BJ (cell line): ENCODE results near the gene DLGAP1. TPM values are rescaled to one million over a fixed set of nuclear protein-coding genes. Genes with fewer than 3 reads are reported as not detected.
"Not testable (repeated sequence)": the region's sequence is repeated elsewhere in the genome, so short reads cannot be mapped to it uniquely, and the experiment has no call there.

Experiments
- CTCF ChIA-PET: fragments of 350-600 bp; formaldehyde crosslinking; extraction: SDS; loops from one replicate; lab custom pipeline; 2021; ENCODE audit warnings: antibody characterized with exemption, inconsistent platforms; lab: Yijun Ruan, JAX
- POLR2A ChIA-PET: fragments of 300-600 bp; sonication (Branson Sonifier 250); formaldehyde crosslinking; extraction: SDS; loops from one replicate; lab custom pipeline; 2021; ENCODE audit warnings: antibody characterized with exemption; lab: Charles Lee
- DNase-seq: peaks from one replicate; pipeline ENCODE4 v3.0.0-alpha.2; 2011; ENCODE audit warnings: low read depth
- H3K27me3 ChIP-seq: 2 replicates; pipeline ENCODE4 v1.6.0; 2011; ENCODE audit warnings: low read length; ENCODE audit not compliant: control insufficient read depth, insufficient read depth
- H3K36me3 ChIP-seq: 2 replicates; pipeline ENCODE4 v1.5.1; 2011; ENCODE audit warnings: low read length; ENCODE audit not compliant: control insufficient read depth, insufficient read depth
- H3K4me3 ChIP-seq: 2 replicates; pipeline ENCODE4 v1.5.1; 2011; ENCODE audit warnings: low read depth, mild to moderate bottlenecking, control low read depth, low read length
- polyA plus RNA-seq: library from polyadenylated mRNA; depleted of rRNA; stranded (reverse); fragments of >200 nt; gene quantifications from 2 replicates; pipeline ENCODE4 v1.2.3, GENCODE V29; 2011
- TF ChIP-seq, protein P1 (sequence below): IDR thresholded peaks from 2 replicates; pipeline ENCODE4 v1.5.1; 2011; ENCODE audit warnings: low read depth, mild to moderate bottlenecking, control low read depth, inconsistent platforms, low read length, moderate library complexity; ENCODE audit not compliant: insufficient read depth

DLGAP1 gene
- polyA plus RNA-seq, 1 experiment = 0.02 TPM

DNA sequence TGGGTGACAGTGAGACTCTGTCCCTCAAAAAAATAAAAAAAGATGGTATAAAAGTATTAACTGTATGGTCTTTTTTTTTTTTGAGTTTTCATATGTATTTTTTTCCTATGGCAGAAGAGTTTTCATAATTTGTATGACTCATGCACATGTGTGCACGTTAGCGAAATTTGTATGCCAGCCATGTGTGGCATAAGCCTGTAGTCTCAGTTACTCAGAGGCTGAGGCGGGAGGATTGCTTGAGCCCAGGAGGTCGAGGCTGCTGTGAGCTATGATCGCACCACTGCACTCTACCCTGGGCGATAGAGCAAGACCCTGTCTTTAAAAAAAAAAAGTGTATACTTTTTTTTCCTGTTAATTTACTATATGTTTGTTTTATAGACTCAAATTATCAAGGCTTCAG is 844.3 kb downstream of the DLGAP1 start:
- no peak for DNase-seq
- POLR2A ChIA-PET = no interaction called here
- no peak overlapping the region for H3K4me3 ChIP-seq
- no peaks in the 10 kb centered on the region for H3K36me3 ChIP-seq
- no peaks in the 10 kb centered on the region for H3K27me3 ChIP-seq
- CTCF ChIA-PET = no interaction called here
- TF ChIP-seq, protein P1, sequence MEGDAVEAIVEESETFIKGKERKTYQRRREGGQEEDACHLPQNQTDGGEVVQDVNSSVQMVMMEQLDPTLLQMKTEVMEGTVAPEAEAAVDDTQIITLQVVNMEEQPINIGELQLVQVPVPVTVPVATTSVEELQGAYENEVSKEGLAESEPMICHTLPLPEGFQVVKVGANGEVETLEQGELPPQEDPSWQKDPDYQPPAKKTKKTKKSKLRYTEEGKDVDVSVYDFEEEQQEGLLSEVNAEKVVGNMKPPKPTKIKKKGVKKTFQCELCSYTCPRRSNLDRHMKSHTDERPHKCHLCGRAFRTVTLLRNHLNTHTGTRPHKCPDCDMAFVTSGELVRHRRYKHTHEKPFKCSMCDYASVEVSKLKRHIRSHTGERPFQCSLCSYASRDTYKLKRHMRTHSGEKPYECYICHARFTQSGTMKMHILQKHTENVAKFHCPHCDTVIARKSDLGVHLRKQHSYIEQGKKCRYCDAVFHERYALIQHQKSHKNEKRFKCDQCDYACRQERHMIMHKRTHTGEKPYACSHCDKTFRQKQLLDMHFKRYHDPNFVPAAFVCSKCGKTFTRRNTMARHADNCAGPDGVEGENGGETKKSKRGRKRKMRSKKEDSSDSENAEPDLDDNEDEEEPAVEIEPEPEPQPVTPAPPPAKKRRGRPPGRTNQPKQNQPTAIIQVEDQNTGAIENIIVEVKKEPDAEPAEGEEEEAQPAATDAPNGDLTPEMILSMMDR = no peak

DNA sequence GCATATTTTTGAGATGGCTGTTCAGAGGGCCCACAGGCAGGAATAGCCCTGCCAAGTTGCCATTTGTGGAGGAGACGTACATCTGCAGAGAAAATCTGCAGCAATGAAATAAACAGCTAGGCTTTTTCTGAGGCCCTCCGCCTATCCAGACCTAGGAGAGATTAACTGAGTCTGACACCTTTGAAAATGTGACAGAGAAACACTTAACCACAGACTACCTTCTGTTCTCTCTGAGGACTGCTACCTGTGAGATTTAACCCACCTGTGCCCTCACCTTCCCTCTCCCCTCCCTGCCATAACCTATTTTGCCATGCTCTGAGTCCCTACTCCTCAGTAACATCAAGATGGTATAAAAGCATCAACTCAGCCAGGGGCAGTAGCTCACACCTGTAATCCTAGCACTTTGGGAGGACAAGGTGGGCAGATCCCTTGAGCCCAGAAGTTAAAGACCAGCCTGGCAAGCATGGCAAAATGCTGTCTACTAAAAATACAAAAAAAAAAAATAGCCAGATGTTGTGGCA is 844.9 kb downstream of the DLGAP1 start:
- Histone ChIP-seq H3K4me3 (no peak overlapping the region), H3K27me3 (no peaks in the 10 kb centered on the region), H3K36me3 (no peaks in the 10 kb centered on the region)
- ChIA-PET POLR2A (no interaction called here), CTCF (interaction anchor here (1.3 kb wide), 1 partner anchor 11 kb away, joined by 3 read pairs; no protein-coding TSS in a partner anchor)
- TF ChIP-seq, protein P1 = no peak
- no peak for DNase-seq

GRCh38 chr18:3608488-3608887 is 846.6 kb downstream of the DLGAP1 start:
- H3K27me3 ChIP-seq = no peaks in the 10 kb centered on the region
- CTCF ChIA-PET = interaction anchor here (0.6 kb wide), 1 partner anchor 50 kb away, joined by 4 read pairs; no protein-coding TSS in a partner anchor
- POLR2A ChIA-PET = no interaction called here
- TF ChIP-seq, protein P1 = no peak
- no peaks in the 10 kb centered on the region for H3K36me3 ChIP-seq
- DNase-seq = no peak
- no peak overlapping the region for H3K4me3 ChIP-seq

DNA sequence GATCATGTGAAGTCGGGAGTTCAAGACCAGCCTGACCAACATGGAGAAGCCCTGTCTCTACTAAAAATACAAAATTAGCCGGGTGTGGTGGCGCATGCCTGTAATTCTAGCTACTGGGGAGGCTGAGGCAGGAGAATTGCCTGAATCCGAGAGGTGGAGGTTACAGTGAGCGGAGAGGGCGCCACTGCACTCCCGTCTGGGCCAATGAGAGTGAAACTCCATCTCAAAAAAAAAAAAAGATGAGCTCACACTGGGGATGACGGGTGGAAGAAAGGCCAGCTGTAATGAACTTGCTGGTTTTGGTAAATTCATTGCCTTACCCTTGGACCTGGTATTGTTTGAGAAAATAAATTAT is 847.0 kb downstream of the DLGAP1 start:
- POLR2A ChIA-PET, DNase-seq, H3K27me3 ChIP-seq, H3K36me3 ChIP-seq, H3K4me3 ChIP-seq: not testable (repeated sequence)
- CTCF ChIA-PET = interaction anchor here (0.6 kb wide), 1 partner anchor 51 kb away, joined by 4 read pairs; no protein-coding TSS in a partner anchor

GRCh38 chr18:3607309-3608098 is 847.6 kb downstream of the DLGAP1 start:
- DNase-seq = no peak
- no peaks in the 10 kb centered on the region for H3K36me3 ChIP-seq
- POLR2A ChIA-PET = no interaction called here
- H3K27me3 ChIP-seq = no peaks in the 10 kb centered on the region
- CTCF ChIA-PET = interaction anchor here (2.8 kb wide), 1 partner anchor 13 kb away, joined by 24 read pairs; no protein-coding TSS in a partner anchor
- TF ChIP-seq, protein P1 = no peak
- H3K4me3 ChIP-seq = no peak overlapping the region

GRCh38 chr18:3606863-3607262 is 848.2 kb downstream of the DLGAP1 start:
- H3K27me3 ChIP-seq, DNase-seq, H3K36me3 ChIP-seq, H3K4me3 ChIP-seq, POLR2A ChIA-PET: not testable (repeated sequence)
- CTCF ChIA-PET = interaction anchor here (2.8 kb wide), 1 partner anchor 13 kb away, joined by 24 read pairs; no protein-coding TSS in a partner anchor
